ENCODE data around the gene CMTM4. TPM values are rescaled to one million over a fixed set of nuclear protein-coding genes. Genes with fewer than 3 reads are reported as not detected.

The CMTM4 gene
- polyA plus RNA-seq, 1 experiment, result 19.2 TPM

DNA sequence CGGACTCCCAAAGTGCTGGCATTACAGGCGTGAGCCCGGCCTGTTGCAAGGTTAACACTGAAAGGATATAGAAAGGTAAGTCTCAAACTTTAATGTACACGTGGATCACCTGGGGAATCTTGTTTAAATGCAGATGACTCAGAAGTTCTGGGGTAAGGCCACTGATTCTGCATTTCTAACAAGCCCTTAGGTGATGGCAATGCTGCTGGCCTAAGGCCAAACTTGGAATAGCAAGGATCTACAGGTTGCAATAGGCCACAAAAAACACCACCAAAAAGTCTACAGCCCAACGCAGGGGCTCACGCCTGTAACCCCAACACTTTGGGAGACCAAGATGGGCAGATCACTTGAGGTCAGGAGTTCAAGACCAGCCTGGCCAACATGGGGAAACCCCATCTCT, 4.2 kb downstream of the CMTM4 start:
- H3K9me3 ChIP-seq (ENCODE audit: control insufficient read depth, insufficient read depth, low read length), result no peaks in the 10 kb centered on the region; the same call in 1 of the 2 replicates
- H3K27me3 ChIP-seq (ENCODE audit: control insufficient read depth, insufficient read depth, low read length), result peaks cover 3% of the 10 kb centered on the region
- ChIA-PET CTCF (interaction anchor here (1.0 to 2.4 kb wide), 3 partner anchors 42 to 84 kb away, joined by 3 to 10 read pairs (median 3); no protein-coding TSS in a partner anchor), POLR2A (no interaction called here)
- DNase-seq (ENCODE audit: low read depth, low spot score), result no peak
- no peak overlapping the region for H3K27ac ChIP-seq (ENCODE audit: low read depth, low read length)
- no peak overlapping the region for H3K4me3 ChIP-seq (ENCODE audit: low read depth, low read length)
- TF ChIP-seq, protein P1, sequence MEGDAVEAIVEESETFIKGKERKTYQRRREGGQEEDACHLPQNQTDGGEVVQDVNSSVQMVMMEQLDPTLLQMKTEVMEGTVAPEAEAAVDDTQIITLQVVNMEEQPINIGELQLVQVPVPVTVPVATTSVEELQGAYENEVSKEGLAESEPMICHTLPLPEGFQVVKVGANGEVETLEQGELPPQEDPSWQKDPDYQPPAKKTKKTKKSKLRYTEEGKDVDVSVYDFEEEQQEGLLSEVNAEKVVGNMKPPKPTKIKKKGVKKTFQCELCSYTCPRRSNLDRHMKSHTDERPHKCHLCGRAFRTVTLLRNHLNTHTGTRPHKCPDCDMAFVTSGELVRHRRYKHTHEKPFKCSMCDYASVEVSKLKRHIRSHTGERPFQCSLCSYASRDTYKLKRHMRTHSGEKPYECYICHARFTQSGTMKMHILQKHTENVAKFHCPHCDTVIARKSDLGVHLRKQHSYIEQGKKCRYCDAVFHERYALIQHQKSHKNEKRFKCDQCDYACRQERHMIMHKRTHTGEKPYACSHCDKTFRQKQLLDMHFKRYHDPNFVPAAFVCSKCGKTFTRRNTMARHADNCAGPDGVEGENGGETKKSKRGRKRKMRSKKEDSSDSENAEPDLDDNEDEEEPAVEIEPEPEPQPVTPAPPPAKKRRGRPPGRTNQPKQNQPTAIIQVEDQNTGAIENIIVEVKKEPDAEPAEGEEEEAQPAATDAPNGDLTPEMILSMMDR (IDR thresholded peaks at IDR 0.05; ENCODE audit: low read depth, low read length), result no peak

DNA sequence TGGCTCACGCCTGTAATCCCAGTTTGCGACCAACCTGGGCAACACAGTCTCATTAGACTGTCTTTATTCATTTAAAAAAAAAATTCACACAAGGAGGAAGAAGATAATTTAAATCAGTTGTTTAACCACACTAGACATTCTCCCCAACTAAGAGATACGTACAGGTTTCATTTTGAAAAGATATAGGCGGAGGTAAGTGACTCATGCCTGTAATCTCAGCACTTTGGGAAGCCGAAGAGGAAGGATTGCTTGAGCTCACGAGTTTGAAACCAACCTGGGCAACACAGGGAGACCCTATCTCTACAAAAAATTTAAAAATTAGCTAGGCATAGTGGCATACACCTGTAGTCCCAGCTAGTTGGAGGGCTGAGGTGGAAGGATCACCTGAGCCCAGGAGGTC, 5.3 kb downstream of the CMTM4 start:
- TF ChIP-seq, protein P1 (IDR thresholded peaks at IDR 0.05; ENCODE audit: low read depth, low read length), result no peak
- Histone ChIP-seq H3K4me3 (ENCODE audit: low read depth, low read length) (no peak overlapping the region), H3K27ac (ENCODE audit: low read depth, low read length) (no peak overlapping the region), H3K9me3 (ENCODE audit: control insufficient read depth, insufficient read depth, low read length) (no peaks in the 10 kb centered on the region; the same call in 1 of the 2 replicates), H3K27me3 (ENCODE audit: control insufficient read depth, insufficient read depth, low read length) (no peaks in the 10 kb centered on the region)
- no peak for DNase-seq (ENCODE audit: low read depth, low spot score)
- CTCF ChIA-PET, result interaction anchor here (0.9 to 2.4 kb wide), 6 partner anchors 28 to 82 kb away, joined by 3 to 10 read pairs (median 4); no protein-coding TSS in a partner anchor
- POLR2A ChIA-PET, result interaction anchor here (0.5 kb wide), 1 partner anchor 19 kb away, joined by 3 read pairs; no protein-coding TSS in a partner anchor

DNA sequence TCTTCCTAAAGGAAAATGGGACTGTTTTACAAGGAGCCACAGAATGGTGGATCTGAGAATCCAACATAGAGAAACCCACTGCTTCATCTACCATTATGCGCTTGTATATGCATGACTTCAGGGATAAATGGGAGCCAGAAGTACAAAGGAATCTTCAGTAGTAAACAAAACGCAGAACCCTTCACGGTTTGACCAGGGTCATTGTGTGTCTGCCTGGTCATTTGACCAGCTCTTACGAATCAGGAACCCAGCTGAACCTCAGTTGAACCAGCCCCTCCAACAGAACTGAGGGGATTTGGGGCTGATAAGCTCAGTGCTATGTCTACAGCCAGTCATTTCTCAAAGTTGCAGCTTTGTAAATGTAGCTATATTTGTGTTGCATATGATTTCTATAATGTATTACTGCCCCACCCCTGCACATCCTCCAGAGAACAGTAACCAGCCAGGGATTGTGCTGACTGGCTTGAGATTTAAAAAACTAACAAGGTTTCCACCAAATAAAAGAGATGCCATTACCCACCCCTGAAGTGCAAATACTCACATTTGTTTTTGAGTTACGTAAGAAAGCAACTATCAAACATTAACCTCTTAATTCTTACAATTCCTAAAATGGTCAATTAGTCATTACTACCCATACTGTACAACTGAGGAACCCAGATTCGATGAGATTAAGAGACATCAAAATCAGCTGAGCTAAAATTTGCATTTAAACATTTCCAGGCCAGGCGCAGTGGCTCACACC, 6.3 kb downstream of the CMTM4 start:
- ChIA-PET POLR2A (no interaction called here), CTCF (interaction anchor here (0.8 to 1.7 kb wide), 4 partner anchors 29 to 82 kb away, joined by 3 to 7 read pairs (median 4); no protein-coding TSS in a partner anchor)
- Histone ChIP-seq H3K4me3 (ENCODE audit: low read depth, low read length) (no peak overlapping the region), H3K9me3 (ENCODE audit: control insufficient read depth, insufficient read depth, low read length) (no peaks in the 10 kb centered on the region), H3K27ac (ENCODE audit: low read depth, low read length) (no peak overlapping the region), H3K27me3 (ENCODE audit: control insufficient read depth, insufficient read depth, low read length) (no peaks in the 10 kb centered on the region)
- no peak for DNase-seq (ENCODE audit: low read depth, low spot score)
- TF ChIP-seq, protein P1 (IDR thresholded peaks at IDR 0.05; ENCODE audit: low read depth, low read length), result no peak

DNA sequence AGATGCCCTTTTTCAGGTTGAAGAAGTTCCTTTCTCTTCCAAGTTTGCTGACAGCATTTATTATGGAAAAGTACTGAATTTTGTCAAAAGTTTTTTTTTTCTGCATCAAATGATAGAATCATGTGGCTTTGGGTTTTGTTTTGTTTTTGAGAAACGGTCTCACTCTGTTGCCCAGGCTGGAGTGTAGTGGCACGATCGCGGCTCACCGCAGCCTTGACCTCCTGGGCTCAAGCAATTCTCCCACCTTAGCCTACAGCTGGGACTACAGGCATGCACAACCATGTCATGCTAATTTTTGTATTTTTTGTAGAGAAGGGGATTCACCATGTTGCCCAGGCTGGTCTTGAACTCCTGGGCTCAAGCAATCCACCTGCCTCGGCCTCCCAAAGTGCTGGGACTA, 7.3 kb downstream of the CMTM4 start:
- ChIA-PET CTCF (interaction anchor here (1.5 kb wide), 1 partner anchor 38 kb away, joined by 5 read pairs; no protein-coding TSS in a partner anchor), POLR2A (no interaction called here)
- Histone ChIP-seq H3K9me3 (ENCODE audit: control insufficient read depth, insufficient read depth, low read length) (no peaks in the 10 kb centered on the region), H3K27me3 (ENCODE audit: control insufficient read depth, insufficient read depth, low read length) (no peaks in the 10 kb centered on the region), H3K4me3 (ENCODE audit: low read depth, low read length) (no peak overlapping the region), H3K27ac (ENCODE audit: low read depth, low read length) (no peak overlapping the region)
- TF ChIP-seq, protein P1 (IDR thresholded peaks at IDR 0.05; ENCODE audit: low read depth, low read length), result no peak
- no peak for DNase-seq (ENCODE audit: low read depth, low spot score)

Data from AG04450 (cell line).